HCT116 (cell line): ENCODE measurements around the gene CPLANE2. TPM values are rescaled to one million over a fixed set of nuclear protein-coding genes. Genes with fewer than 3 reads are reported as not detected.

Experiments
- ATAC-seq: fragments of 200-7000 bp; cut with Tn5 transposase; 2 replicates; pipeline ENCODE4 v1.9.1; 2020; ENCODE audit warnings: mild to moderate bottlenecking, moderate library complexity
- BruUV-seq: library from RNA; stranded (reverse); fragments of 400-500 nt; replicated peaks from 2 replicates; lab custom pipeline; 2021; lab: Mats Ljungman, UMichigan
- CTCF ChIA-PET: fragments of 300-600 bp; sonication (Branson Sonifier 250); formaldehyde crosslinking; loops from one replicate; lab custom pipeline; 2021; ENCODE audit warnings: antibody characterized with exemption; lab: Charles Lee
- POLR2A ChIA-PET: fragments of 300-600, 350-600 bp; sonication (Branson Sonifier 250); formaldehyde crosslinking; loops from one replicate; lab custom pipeline; 2021; ENCODE audit warnings: antibody characterized with exemption; lab: Charles Lee
- RAD21 ChIA-PET, 2 experiments: fragments of 300-600 bp; sonication (Branson Sonifier 250); formaldehyde crosslinking; loops; one replicate each; lab custom pipeline; 2023; ENCODE audit warnings: low total read pairs in 2 of 2; ENCODE audit not compliant: uncharacterized antibody in 2 of 2, unreplicated experiment in 2 of 2, low non-redundant PET in 1 of 2; lab: Charles Lee
- DNase-seq: peaks from one replicate; pipeline ENCODE4 v3.0.0-alpha.2; 2010; ENCODE audit warnings: low read depth, low spot score
- H2AFZ ChIP-seq: fragments of 200-600 bp; shearing (Covaris generic), sonication (generic); 2 replicates; pipeline ENCODE4 v1.6.1; 2017; ENCODE audit warnings: low read depth, mixed run types, mixed read lengths, antibody characterized with exemption, low read length; ENCODE audit not compliant: poor library complexity, severe bottlenecking
- H3K27ac ChIP-seq: 2 replicates; pipeline ENCODE4 v1.5.1; 2012; ENCODE audit warnings: low read depth, low read length
- H3K27me3 ChIP-seq: fragments of 200-600 bp; sonication (generic); 2 replicates; pipeline ENCODE4 v1.6.1; 2016; ENCODE audit warnings: mixed run types, low read length, mixed read lengths; ENCODE audit not compliant: insufficient read depth
- H3K36me3 ChIP-seq, 2 experiments: fragments of 200-500 bp in 1 of 2; fragments of 200-600 bp in 1 of 2; sonication (Bioruptor generic) in 1 of 2; sonication (generic) in 1 of 2; 2 replicates each; pipeline versions ENCODE4 v1.5.1 to v1.6.1; 2014 to 2016; ENCODE audit warnings: low read length in 2 of 2, inconsistent platforms in 1 of 2, mixed read lengths in 1 of 2, mixed run types in 1 of 2; ENCODE audit not compliant: insufficient read depth in 2 of 2, control insufficient read depth in 1 of 2
- H3K4me1 ChIP-seq, 2 experiments: fragments of 200-600 bp in 1 of 2; sonication (generic) in 1 of 2; 2 replicates each; pipeline versions ENCODE4 v1.5.1 to v1.6.1; 2012 to 2017; ENCODE audit warnings: low read length in 2 of 2, inconsistent platforms in 1 of 2, mild to moderate bottlenecking in 1 of 2, mixed read lengths in 1 of 2, mixed run types in 1 of 2, moderate library complexity in 1 of 2; ENCODE audit not compliant: insufficient read depth in 2 of 2, control insufficient read depth in 1 of 2
- H3K4me2 ChIP-seq: fragments of 200-600 bp; sonication (generic); 2 replicates; pipeline ENCODE4 v1.6.1; 2017; ENCODE audit warnings: mixed run types, low read length, mixed read lengths
- H3K4me3 ChIP-seq, 2 experiments: fragments of 200-600 bp in 1 of 2; sonication (generic) in 1 of 2; replicated peaks in 1 of 2; 2 replicates each; pipeline ENCODE4 v1.5.1; 2011 to 2016; ENCODE audit warnings: low read length in 2 of 2, control low read depth in 1 of 2, low read depth in 1 of 2, mild to moderate bottlenecking in 1 of 2, mixed read lengths in 1 of 2, mixed run types in 1 of 2
- H3K79me2 ChIP-seq: fragments of 200-600 bp; sonication (generic); 2 replicates; pipeline ENCODE4 v1.6.1; 2017; ENCODE audit warnings: mild to moderate bottlenecking, mixed run types, low read length, moderate library complexity, mixed read lengths; ENCODE audit not compliant: insufficient read depth
- H3K9ac ChIP-seq: fragments of 200-600 bp; sonication (generic); 2 replicates; pipeline ENCODE4 v1.6.1; 2016; ENCODE audit warnings: low read length, mixed read lengths
- H3K9me2 ChIP-seq: fragments of 200-600 bp; sonication (generic), shearing (Covaris generic); 2 replicates; pipeline ENCODE4 v1.6.1; 2017; ENCODE audit warnings: mixed run types, mild to moderate bottlenecking, moderate library complexity; ENCODE audit not compliant: insufficient read depth
- H3K9me3 ChIP-seq, 2 experiments: fragments of 200-500 bp in 1 of 2; fragments of 200-600 bp in 1 of 2; sonication (Bioruptor generic) in 1 of 2; sonication (generic) in 1 of 2; 2 replicates each; pipeline ENCODE4 v1.6.1; 2014 to 2017; ENCODE audit warnings: low read length in 2 of 2, mixed read lengths in 2 of 2, inconsistent platforms in 1 of 2, low read depth in 1 of 2, mild to moderate bottlenecking in 1 of 2, mixed run types in 1 of 2, moderate library complexity in 1 of 2; ENCODE audit not compliant: control insufficient read depth in 1 of 2, insufficient read depth in 1 of 2
- H4K20me1 ChIP-seq: fragments of 200-600 bp; sonication (generic), shearing (Covaris generic); 2 replicates; pipeline ENCODE4 v1.6.1; 2017; ENCODE audit warnings: mixed run types, mild to moderate bottlenecking, moderate library complexity; ENCODE audit not compliant: insufficient read depth
- ATF3 ChIP-seq: IDR thresholded peaks from 2 replicates; pipeline ENCODE4 v1.6.1; 2012
- CBX3 ChIP-seq: IDR thresholded peaks from 2 replicates; pipeline ENCODE4 v1.6.1; 2012; ENCODE audit warnings: low read depth
- CEBPB ChIP-seq: IDR thresholded peaks from 2 replicates; pipeline ENCODE4 v1.6.1; 2012; ENCODE audit warnings: low read depth
- EGR1 ChIP-seq: IDR thresholded peaks from 2 replicates; pipeline ENCODE4 v1.6.1; 2012; ENCODE audit warnings: low read depth
- EZH2 ChIP-seq: fragments of 200-600 bp; sonication (generic); IDR thresholded peaks from 2 replicates; pipeline ENCODE4 v1.6.1; 2017; ENCODE audit warnings: antibody characterized with exemption, mixed run types
- FOSL1 ChIP-seq: IDR thresholded peaks from 2 replicates; pipeline ENCODE4 v1.6.1; 2012; ENCODE audit warnings: low read depth
- JUND ChIP-seq: IDR thresholded peaks from 2 replicates; pipeline ENCODE4 v1.6.1; 2012
- MAX ChIP-seq: IDR thresholded peaks from 2 replicates; pipeline ENCODE4 v1.6.1; 2012
- POLR2A ChIP-seq: IDR thresholded peaks from 2 replicates; pipeline ENCODE4 v1.7.0; 2011; ENCODE audit warnings: borderline replicate concordance; ENCODE audit not compliant: insufficient read depth, insufficient read length; ENCODE audit errors: extremely low read depth
- POLR2AphosphoS5 ChIP-seq: IDR thresholded peaks from 2 replicates; pipeline ENCODE4 v1.6.1; 2011; ENCODE audit warnings: mild to moderate bottlenecking, low read depth, low read length, moderate library complexity
- REST ChIP-seq: IDR thresholded peaks from 2 replicates; pipeline ENCODE4 v1.6.1; 2012; ENCODE audit warnings: low read depth
- SP1 ChIP-seq: IDR thresholded peaks from 2 replicates; pipeline ENCODE4 v1.6.1; 2012; ENCODE audit warnings: low read depth
- SRF ChIP-seq: IDR thresholded peaks from 2 replicates; pipeline ENCODE4 v1.6.1; 2012; ENCODE audit warnings: low read depth
- YY1 ChIP-seq: IDR thresholded peaks from 2 replicates; pipeline ENCODE4 v1.6.1; 2011; ENCODE audit warnings: low read length, low read depth, moderate library complexity, mild to moderate bottlenecking; ENCODE audit not compliant: insufficient replicate concordance; ENCODE audit errors: extremely low read depth
- ZNF274 ChIP-seq: fragments of 200-500 bp; sonication (Bioruptor generic); IDR thresholded peaks from 2 replicates; pipeline ENCODE4 v1.6.1; 2014; ENCODE audit warnings: mild to moderate bottlenecking, low read depth, low read length, inconsistent platforms
- intact Hi-C: fragments of 100-400 bp; cut with micrococcal nuclease; formaldehyde crosslinking; loops from 2 replicates; pipeline ENCODE4 v1.10.0; 2022
- total RNA-seq: library from RNA; stranded (reverse); gene quantifications from one replicate; pipeline ENCODE4 v1.2.1, GENCODE V29; 2021; ENCODE audit not compliant: unreplicated experiment

CPLANE2 gene
- total RNA-seq, 1 experiment from 2014 or later, result 8.1 TPM

- TF ChIP-seq EGR1, result peak; percentile 80
Observed at GRCh38 chr1:16236511-16237342, at the start of gene CPLANE2 (continued).

GRCh38 chr1:16286122-16286521, 49.1 kb upstream of the CPLANE2 start:
- H3K4me1 ChIP-seq, result no peaks in the 10 kb centered on the region
- ChIA-PET CTCF (no interaction called here), RAD21 (no interaction called here), POLR2A (no interaction called here)
- no TSS peak for BruUV-seq
- H3K9me2 ChIP-seq, result no peaks in the 10 kb centered on the region
- no peaks in the 10 kb centered on the region for H3K79me2 ChIP-seq
- no peak for ATAC-seq
- no peak overlapping the region for H3K4me3 ChIP-seq
- DNase-seq, result no peak
- H2AFZ ChIP-seq, result no peak overlapping the region
- H3K4me2 ChIP-seq, result no peak overlapping the region
- 0 out of 4 replicates have a peak, but pooled peaks cover 0 to 3% of the 10 kb centered on the region in 2 experiments for H3K36me3 ChIP-seq
- intact Hi-C loops, result no loop called here
- no peaks in the 10 kb centered on the region for H3K9me3 ChIP-seq
- H4K20me1 ChIP-seq, result no peaks in the 10 kb centered on the region
- no peak overlapping the region for H3K27ac ChIP-seq
- H3K9ac ChIP-seq, result no peak overlapping the region
- no peaks in the 10 kb centered on the region for H3K27me3 ChIP-seq
- TF ChIP-seq EZH2 (no peak), YY1 (no peak), SP1 (no peak), ATF3 (no peak), ZNF274 (no peak), CEBPB (no peak), POLR2AphosphoS5 (no peak), POLR2A (no peak), JUND (no peak), REST (no peak), EGR1 (no peak), SRF (no peak), MAX (no peak), CBX3 (no peak), FOSL1 (no peak)
- TF ChIP-seq, all 23 proteins: peak for 0
